ENCODE data around the gene CWF19L1. TPM values are rescaled to one million over a fixed set of nuclear protein-coding genes. Genes with fewer than 3 reads are reported as not detected.

The CWF19L1 gene
- total RNA-seq, 1 experiment from 2014 or later = 38.0 TPM

GRCh38 chr10:100253041-100253440 is 14.4 kb downstream of the CWF19L1 start:
- H3K36me3 Mint-ChIP-seq (ENCODE audit: insufficient read depth in 1 of 3, low read depth in 3 of 3) = peaks cover 25 to 77% (median 65%) of the 10 kb centered on the region in 3 experiments; a peak in 5 of 7 replicates

More at GRCh38 chr10:100253041-100253440, 14.4 kb downstream of the CWF19L1 start:
- Histone ChIP-seq H3K18ac (ENCODE audit: insufficient read length, low read depth, low read length) (no peak overlapping the region), H2BK15ac (ENCODE audit: low read depth, low read length) (no peak overlapping the region), H3K23me2 (ENCODE audit: insufficient read length, low read depth, low read length, poor library complexity, severe bottlenecking) (no peaks in the 10 kb centered on the region), H4K8ac (replicated peaks; ENCODE audit: insufficient read length, low read depth, low read length) (no peak overlapping the region), H3T11ph (ENCODE audit: low read length) (no peak overlapping the region), H3K14ac (ENCODE audit: insufficient read depth, low read length) (no peak overlapping the region), H4K5ac (ENCODE audit: insufficient read length, low read depth, low read length) (no peak overlapping the region), H3K9me3 (ENCODE audit: control insufficient read depth, low read depth, low read length) (no peaks in the 10 kb centered on the region), H3K4me1 (ENCODE audit: insufficient read depth, low read length) (no peaks in the 10 kb centered on the region), H3K79me1 (ENCODE audit: insufficient read depth, low read depth, low read length, poor library complexity, severe bottlenecking) (no peaks in the 10 kb centered on the region), H4K91ac (ENCODE audit: insufficient read length, low read depth, low read length) (no peak overlapping the region), H3K4ac (ENCODE audit: low read depth, low read length) (no peak overlapping the region), H3K27ac (ENCODE audit: insufficient read length, low read depth, low read length) (no peak overlapping the region), H2AK5ac (ENCODE audit: insufficient read length, low read length) (no peak overlapping the region), H3K4me2 (ENCODE audit: insufficient read depth, insufficient read length, low read length) (no peak overlapping the region), H2BK5ac (ENCODE audit: insufficient read length, low read length) (no peak overlapping the region), H3K23ac (ENCODE audit: insufficient read length, low read depth, low read length) (no peak overlapping the region), H3K56ac (ENCODE audit: insufficient read length, low read depth, low read length) (no peak overlapping the region), H2AFZ (ENCODE audit: low read length) (no peak overlapping the region), H2BK12ac (ENCODE audit: insufficient read length, low read depth, low read length) (no peak overlapping the region), H2BK20ac (ENCODE audit: low read depth, low read length, poor library complexity, severe bottlenecking) (no peak overlapping the region), H3K9ac (ENCODE audit: extremely low read depth, insufficient read length, low read length) (no peak overlapping the region), H3K79me2 (ENCODE audit: insufficient read depth, low read length) (no peaks in the 10 kb centered on the region), H4K20me1 (ENCODE audit: control insufficient read depth, insufficient read depth, insufficient read length) (no peaks in the 10 kb centered on the region), H2BK120ac (ENCODE audit: low read depth, low read length, poor library complexity, severe bottlenecking) (no peak overlapping the region), H3K27me3 (ENCODE audit: insufficient read depth, low read length) (no peaks in the 10 kb centered on the region)
- Mint-ChIP-seq H3K27me3 (ENCODE audit: low read depth) (no peaks in the 10 kb centered on the region), H3K27ac (no peak overlapping the region), H3K9me3 (no peaks in the 10 kb centered on the region), H3K4me1 (no peaks in the 10 kb centered on the region), H3K4me3 (no peak overlapping the region)
- DNase-seq = no peak
- no peak for TF ChIP-seq CTCF (conservative IDR thresholded peaks at IDR 0.05)
- WGBS (ENCODE audit: extremely low coverage, insufficient read length, low lambda C conversion rate) = no CpG with 5 or more reads among the region's 5 CpGs
